HG03565 (cell line): ENCODE measurements around the gene FAM53A.
"Not testable (repeated sequence)": the region's sequence is repeated elsewhere in the genome, so short reads cannot be mapped to it uniquely, and the experiment has no call there.

Experiments
- ATAC-seq: cut with Tn5 transposase; IDR thresholded peaks from one replicate; pipeline ENCODE4 v1.9.1; 2021; ENCODE audit warnings: mild to moderate bottlenecking, moderate library complexity; ENCODE audit not compliant: unreplicated experiment

FAM53A gene

GRCh38 chr4:1641671-1642070 lies 42.4 kb downstream of the FAM53A start:
- no peak for ATAC-seq

- ATAC-seq, result not testable (repeated sequence)
Measured at GRCh38 chr4:1640716-1641503, 43.2 kb downstream of the FAM53A start.

- ATAC-seq, result no peak
Measured at GRCh38 chr4:1640190-1640589, 43.9 kb downstream of the FAM53A start.

GRCh38 chr4:1639299-1639868 lies 44.7 kb downstream of the FAM53A start:
- ATAC-seq, result no peak

- ATAC-seq, result no peak
Measured at GRCh38 chr4:1638873-1639272, 45.2 kb downstream of the FAM53A start.

- ATAC-seq, result no peak
Measured at GRCh38 chr4:1638272-1638598, 45.9 kb downstream of the FAM53A start.

GRCh38 chr4:1637580-1638271 lies 46.4 kb downstream of the FAM53A start:
- ATAC-seq, result no peak

GRCh38 chr4:1636490-1637211 lies 47.5 kb downstream of the FAM53A start:
- no peak for ATAC-seq

- no peak for ATAC-seq
Measured at GRCh38 chr4:1635464-1635863, 48.6 kb downstream of the FAM53A start.

- no peak for ATAC-seq
Measured at GRCh38 chr4:1633993-1634392, 50.1 kb downstream of the FAM53A start.

GRCh38 chr4:1632109-1633104 lies 51.7 kb downstream of the FAM53A start:
- ATAC-seq, result no peak

- no peak for ATAC-seq
Measured at GRCh38 chr4:1631136-1631535, 53.0 kb downstream of the FAM53A start.

- no peak for ATAC-seq
Measured at GRCh38 chr4:1630266-1630665, 53.8 kb downstream of the FAM53A start.

GRCh38 chr4:1629699-1630083 lies 54.4 kb downstream of the FAM53A start:
- ATAC-seq, result no peak

GRCh38 chr4:1628892-1629698 lies 55.0 kb downstream of the FAM53A start:
- ATAC-seq, result no peak

- no peak for ATAC-seq
Measured at GRCh38 chr4:1627417-1628313, 56.4 kb downstream of the FAM53A start.

- no peak for ATAC-seq
Measured at GRCh38 chr4:1626941-1627340, 57.2 kb downstream of the FAM53A start.

GRCh38 chr4:1626151-1626550 lies 58.0 kb downstream of the FAM53A start:
- no peak for ATAC-seq
